ENCODE results near the gene NRCAM.

DNA sequence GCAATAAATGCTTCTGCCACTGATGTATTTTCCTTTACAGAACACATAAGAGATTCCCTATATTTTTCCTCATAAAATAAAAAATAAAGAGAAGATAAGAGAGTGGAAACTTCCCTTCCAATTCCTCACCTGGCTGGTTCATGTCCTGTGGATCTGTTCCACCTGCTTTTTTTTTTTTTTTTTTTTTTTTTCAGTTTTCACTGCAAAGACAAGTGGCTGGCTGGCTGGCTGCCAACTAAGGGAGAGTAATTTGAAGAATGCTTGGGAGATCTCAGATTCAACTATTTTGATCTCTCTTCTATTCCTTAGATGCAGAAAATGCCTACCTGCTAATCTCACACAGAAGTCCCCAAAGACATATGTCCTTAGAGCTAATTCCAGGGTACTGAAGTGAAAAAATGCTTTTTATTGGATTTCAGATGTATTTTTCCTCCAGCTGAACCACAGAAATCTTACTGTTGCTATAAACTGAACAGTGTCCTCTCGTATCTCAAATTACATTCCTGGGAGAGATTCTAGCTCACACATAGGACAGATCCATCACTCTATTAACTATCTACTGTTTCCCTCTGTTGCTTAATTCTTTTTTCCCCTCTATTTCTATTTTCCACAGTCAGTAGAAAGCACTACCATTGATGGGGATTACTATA lies 120.8 kb downstream of the NRCAM start:
- TF ChIP-seq KLF16 (tag by site-specific recombination; IDR thresholded peaks at IDR 0.05) (no peak), YY1 (tag by site-specific recombination; IDR thresholded peaks at IDR 0.05) (no peak), ZNF404 (tag by site-specific recombination; IDR thresholded peaks at IDR 0.05) (no peak), ZSCAN16 (tag by site-specific recombination; IDR thresholded peaks at IDR 0.05) (no peak), KLF1 (tag by site-specific recombination; IDR thresholded peaks at IDR 0.05) (no peak), ZNF24 (tag by site-specific recombination; IDR thresholded peaks at IDR 0.05) (no peak)
- TF ChIP-seq, protein P1, sequence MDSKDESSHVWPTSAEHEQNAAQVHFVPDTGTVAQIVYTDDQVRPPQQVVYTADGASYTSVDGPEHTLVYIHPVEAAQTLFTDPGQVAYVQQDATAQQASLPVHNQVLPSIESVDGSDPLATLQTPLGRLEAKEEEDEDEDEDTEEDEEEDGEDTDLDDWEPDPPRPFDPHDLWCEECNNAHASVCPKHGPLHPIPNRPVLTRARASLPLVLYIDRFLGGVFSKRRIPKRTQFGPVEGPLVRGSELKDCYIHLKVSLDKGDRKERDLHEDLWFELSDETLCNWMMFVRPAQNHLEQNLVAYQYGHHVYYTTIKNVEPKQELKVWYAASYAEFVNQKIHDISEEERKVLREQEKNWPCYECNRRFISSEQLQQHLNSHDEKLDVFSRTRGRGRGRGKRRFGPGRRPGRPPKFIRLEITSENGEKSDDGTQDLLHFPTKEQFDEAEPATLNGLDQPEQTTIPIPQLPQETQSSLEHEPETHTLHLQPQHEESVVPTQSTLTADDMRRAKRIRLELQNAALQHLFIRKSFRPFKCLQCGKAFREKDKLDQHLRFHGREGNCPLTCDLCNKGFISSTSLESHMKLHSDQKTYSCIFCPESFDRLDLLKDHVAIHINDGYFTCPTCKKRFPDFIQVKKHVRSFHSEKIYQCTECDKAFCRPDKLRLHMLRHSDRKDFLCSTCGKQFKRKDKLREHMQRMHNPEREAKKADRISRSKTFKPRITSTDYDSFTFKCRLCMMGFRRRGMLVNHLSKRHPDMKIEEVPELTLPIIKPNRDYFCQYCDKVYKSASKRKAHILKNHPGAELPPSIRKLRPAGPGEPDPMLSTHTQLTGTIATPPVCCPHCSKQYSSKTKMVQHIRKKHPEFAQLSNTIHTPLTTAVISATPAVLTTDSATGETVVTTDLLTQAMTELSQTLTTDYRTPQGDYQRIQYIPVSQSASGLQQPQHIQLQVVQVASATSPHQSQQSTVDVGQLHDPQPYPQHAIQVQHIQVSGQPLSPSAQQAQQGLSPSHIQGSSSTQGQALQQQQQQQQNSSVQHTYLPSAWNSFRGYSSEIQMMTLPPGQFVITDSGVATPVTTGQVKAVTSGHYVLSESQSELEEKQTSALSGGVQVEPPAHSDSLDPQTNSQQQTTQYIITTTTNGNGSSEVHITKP (tag by site-specific recombination; IDR thresholded peaks at IDR 0.05): peak; percentile 35; the same call in 1 of the 2 replicates
- TF ChIP-seq, protein P2, sequence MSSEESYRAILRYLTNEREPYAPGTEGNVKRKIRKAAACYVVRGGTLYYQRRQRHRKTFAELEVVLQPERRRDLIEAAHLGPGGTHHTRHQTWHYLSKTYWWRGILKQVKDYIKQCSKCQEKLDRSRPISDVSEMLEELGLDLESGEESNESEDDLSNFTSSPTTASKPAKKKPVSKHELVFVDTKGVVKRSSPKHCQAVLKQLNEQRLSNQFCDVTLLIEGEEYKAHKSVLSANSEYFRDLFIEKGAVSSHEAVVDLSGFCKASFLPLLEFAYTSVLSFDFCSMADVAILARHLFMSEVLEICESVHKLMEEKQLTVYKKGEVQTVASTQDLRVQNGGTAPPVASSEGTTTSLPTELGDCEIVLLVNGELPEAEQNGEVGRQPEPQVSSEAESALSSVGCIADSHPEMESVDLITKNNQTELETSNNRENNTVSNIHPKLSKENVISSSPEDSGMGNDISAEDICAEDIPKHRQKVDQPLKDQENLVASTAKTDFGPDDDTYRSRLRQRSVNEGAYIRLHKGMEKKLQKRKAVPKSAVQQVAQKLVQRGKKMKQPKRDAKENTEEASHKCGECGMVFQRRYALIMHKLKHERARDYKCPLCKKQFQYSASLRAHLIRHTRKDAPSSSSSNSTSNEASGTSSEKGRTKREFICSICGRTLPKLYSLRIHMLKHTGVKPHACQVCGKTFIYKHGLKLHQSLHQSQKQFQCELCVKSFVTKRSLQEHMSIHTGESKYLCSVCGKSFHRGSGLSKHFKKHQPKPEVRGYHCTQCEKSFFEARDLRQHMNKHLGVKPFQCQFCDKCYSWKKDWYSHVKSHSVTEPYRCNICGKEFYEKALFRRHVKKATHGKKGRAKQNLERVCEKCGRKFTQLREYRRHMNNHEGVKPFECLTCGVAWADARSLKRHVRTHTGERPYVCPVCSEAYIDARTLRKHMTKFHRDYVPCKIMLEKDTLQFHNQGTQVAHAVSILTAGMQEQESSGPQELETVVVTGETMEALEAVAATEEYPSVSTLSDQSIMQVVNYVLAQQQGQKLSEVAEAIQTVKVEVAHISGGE (tag by site-specific recombination; conservative IDR thresholded peaks at IDR 0.05; ENCODE audit: low read depth): no peak
- TF ChIP-seq, protein P3, sequence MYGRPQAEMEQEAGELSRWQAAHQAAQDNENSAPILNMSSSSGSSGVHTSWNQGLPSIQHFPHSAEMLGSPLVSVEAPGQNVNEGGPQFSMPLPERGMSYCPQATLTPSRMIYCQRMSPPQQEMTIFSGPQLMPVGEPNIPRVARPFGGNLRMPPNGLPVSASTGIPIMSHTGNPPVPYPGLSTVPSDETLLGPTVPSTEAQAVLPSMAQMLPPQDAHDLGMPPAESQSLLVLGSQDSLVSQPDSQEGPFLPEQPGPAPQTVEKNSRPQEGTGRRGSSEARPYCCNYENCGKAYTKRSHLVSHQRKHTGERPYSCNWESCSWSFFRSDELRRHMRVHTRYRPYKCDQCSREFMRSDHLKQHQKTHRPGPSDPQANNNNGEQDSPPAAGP (tag by site-specific recombination; IDR thresholded peaks at IDR 0.05): no peak
